Endothelial cell of umbilical vein (primary cell): ENCODE results near the gene CFLAR. TPM values are rescaled to one million over a fixed set of nuclear protein-coding genes. Genes with fewer than 3 reads are reported as not detected.

ENCODE experiments used
- BruUV-seq: library from RNA; stranded (reverse); fragments of 400-500 nt; replicated peaks from 2 replicates; lab custom pipeline; 2021; lab: Mats Ljungman, UMichigan
- CTCF ChIA-PET: fragments of 300-600, 350-600 bp; sonication (Branson Sonifier 250); formaldehyde crosslinking; loops from one replicate; lab custom pipeline; 2021; ENCODE audit warnings: antibody characterized with exemption, inconsistent platforms; lab: Charles Lee
- POLR2A ChIA-PET: fragments of 300-600, 350-600 bp; sonication (Branson Sonifier 250); formaldehyde crosslinking; loops from one replicate; lab custom pipeline; 2021; ENCODE audit warnings: antibody characterized with exemption, inconsistent platforms; lab: Charles Lee
- DNase-seq: peaks from one replicate; pipeline ENCODE4 v3.0.0-alpha.2; 2011; ENCODE audit warnings: low read depth, low spot score
- FAIRE-seq: peaks from 2 replicates; lab custom pipeline; 2011; peaks lifted over from hg19 to GRCh38; lab: Jason Lieb, UNC
- H2AFZ ChIP-seq: 2 replicates; pipeline ENCODE4 v1.6.0; 2012; ENCODE audit warnings: low read depth, low read length, control low read depth, inconsistent platforms
- H3K27ac ChIP-seq: 2 replicates; pipeline ENCODE4 v1.5.1; 2011; ENCODE audit warnings: low read depth, mild to moderate bottlenecking, control low read depth, low read length, moderate library complexity; ENCODE audit not compliant: insufficient read depth
- H3K27me3 ChIP-seq, 2 experiments: 2 replicates each; pipeline versions ENCODE4 v1.6.0 to v1.6.1; 2011; ENCODE audit warnings: low read length in 2 of 2, mixed read lengths in 1 of 2; ENCODE audit not compliant: control insufficient read depth in 2 of 2, insufficient read depth in 2 of 2
- H3K36me3 ChIP-seq, 2 experiments: 2 replicates in 1 of 2; 3 replicates in 1 of 2; pipeline ENCODE4 v1.5.1; 2011; ENCODE audit warnings: low read length in 2 of 2, mild to moderate bottlenecking in 1 of 2, moderate library complexity in 1 of 2; ENCODE audit not compliant: control insufficient read depth in 2 of 2, insufficient read depth in 2 of 2; ENCODE audit errors: extremely low read depth in 1 of 2
- H3K4me1 ChIP-seq: 3 replicates; pipeline ENCODE4 v1.5.1; 2011; ENCODE audit warnings: mild to moderate bottlenecking, low read length; ENCODE audit not compliant: control insufficient read depth, insufficient read depth; ENCODE audit errors: extremely low read depth
- H3K4me2 ChIP-seq: 2 replicates; pipeline ENCODE4 v1.6.1; 2011; ENCODE audit warnings: low read length, control low read depth, mixed read lengths; ENCODE audit not compliant: insufficient read depth
- H3K4me3 ChIP-seq, 3 experiments: fragments of 200-600 bp in 1 of 3; sonication (generic), shearing (Covaris generic) in 1 of 3; replicated peaks in 1 of 3; 2 replicates each; pipeline ENCODE4 v1.5.1; 2011 to 2016; ENCODE audit warnings: control low read depth in 3 of 3, low read length in 3 of 3, mild to moderate bottlenecking in 2 of 3, inconsistent platforms in 1 of 3, low read depth in 1 of 3, moderate library complexity in 1 of 3; ENCODE audit not compliant: insufficient read depth in 1 of 3
- H3K79me2 ChIP-seq: 2 replicates; pipeline ENCODE4 v1.6.0; 2012; ENCODE audit warnings: low read length, inconsistent platforms; ENCODE audit not compliant: control insufficient read depth, insufficient read depth
- H3K9ac ChIP-seq: replicated peaks from 2 replicates; pipeline ENCODE3; 2011; ENCODE audit warnings: low read length, control low read depth; ENCODE audit not compliant: insufficient read depth; ENCODE audit errors: extremely low read depth
- H3K9me1 ChIP-seq: replicated peaks from 3 replicates; pipeline ENCODE4 v1.6.0; 2011; ENCODE audit warnings: mild to moderate bottlenecking, low read length; ENCODE audit not compliant: control insufficient read depth, insufficient read depth; ENCODE audit errors: extremely low read depth
- H3K9me3 ChIP-seq: replicated peaks from 2 replicates; pipeline ENCODE4 v1.5.1; 2012; ENCODE audit warnings: low read length, inconsistent platforms; ENCODE audit not compliant: control insufficient read depth, insufficient read depth
- H4K20me1 ChIP-seq: replicated peaks from 2 replicates; pipeline ENCODE3; 2011; ENCODE audit warnings: mild to moderate bottlenecking, low read length; ENCODE audit not compliant: control insufficient read depth, insufficient read depth; ENCODE audit errors: extremely low read depth
- CTCF ChIP-seq, 2 donors: IDR thresholded peaks; 1 replicate in 1 of 2; 2 replicates in 1 of 2; pipeline ENCODE4 v1.5.1; 2011; ENCODE audit warnings: low read length in 2 of 2, mild to moderate bottlenecking in 2 of 2, moderate library complexity in 2 of 2, control low read depth in 1 of 2, inconsistent platforms in 1 of 2, low read depth in 1 of 2; ENCODE audit not compliant: insufficient read depth in 1 of 2; ENCODE audit errors: extremely low read depth in 1 of 2
- EZH2 ChIP-seq: IDR thresholded peaks from 2 replicates; pipeline ENCODE4 v1.6.1; 2012; ENCODE audit warnings: borderline replicate concordance, low read depth, mild to moderate bottlenecking, moderate library complexity, low read length, inconsistent platforms; ENCODE audit not compliant: severe bottlenecking
- FOS ChIP-seq: IDR thresholded peaks from 2 replicates; pipeline ENCODE4 v1.6.1; 2011; ENCODE audit warnings: mild to moderate bottlenecking, low read length, moderate library complexity, borderline replicate concordance; ENCODE audit not compliant: insufficient read depth
- GATA2 ChIP-seq: IDR thresholded peaks from 2 replicates; pipeline ENCODE4 v1.7.0; 2011; ENCODE audit warnings: low read depth, mild to moderate bottlenecking, moderate library complexity, mixed read lengths, low read length; ENCODE audit not compliant: insufficient read length, insufficient read depth
- JUN ChIP-seq: IDR thresholded peaks from 2 replicates; pipeline ENCODE4 v1.6.1; 2011; ENCODE audit warnings: borderline replicate concordance, low read depth; ENCODE audit not compliant: insufficient read length, insufficient read depth
- MAX ChIP-seq: IDR thresholded peaks from 2 replicates; pipeline ENCODE4 v1.6.1; 2011; ENCODE audit not compliant: insufficient read depth, insufficient read length
- MYC ChIP-seq: IDR thresholded peaks from one replicate; pipeline ENCODE4 v1.6.1; 2011; ENCODE audit warnings: mild to moderate bottlenecking, low read depth, low read length
- POLR2A ChIP-seq: IDR thresholded peaks from 2 replicates; pipeline ENCODE4 v1.6.1; 2012; ENCODE audit warnings: low read depth, mild to moderate bottlenecking, control low read depth, low read length
- POLR2AphosphoS5 ChIP-seq: IDR thresholded peaks from 2 replicates; pipeline ENCODE4 v1.6.1; 2012; ENCODE audit warnings: low read depth, mild to moderate bottlenecking, control low read depth, low read length, moderate library complexity; ENCODE audit not compliant: insufficient read depth
- dilution Hi-C: fragments of 300-500 bp; cut with MboI; formaldehyde crosslinking; loops from one replicate; pipeline ENCODE4 v1.15.0; 2019; ENCODE audit warnings: low sequenced_read_pairs; ENCODE audit not compliant: extremely low pct_ligation_motif_present
- intact Hi-C: fragments of 100-400 bp; cut with micrococcal nuclease; formaldehyde crosslinking; loops from one replicate; pipeline ENCODE4 v1.10.0; 2022
- polyA plus RNA-seq, 4 experiments: library from polyadenylated mRNA; depleted of rRNA in 3 of 4; stranded (reverse) in 3 of 4; unstranded in 1 of 4; fragments of >200 nt; gene quantifications; 2 replicates each; pipeline versions ENCODE4 v1.2.1 to v1.2.3, GENCODE V29; 2011 to 2012; ENCODE audit warnings: missing spikeins in 1 of 4
- total RNA-seq: library from RNA; stranded (reverse); gene quantifications from 2 replicates; pipeline ENCODE4 v1.2.3, GENCODE V29; 2021

The CFLAR gene
- total and polyA plus RNA-seq, 2 donors (not counting 3 experiments of a cell fraction or from before 2014, with no cell fraction given), result 104 to 260 TPM

- Histone ChIP-seq H3K9ac (no peak overlapping the region), H3K79me2 (no peaks in the 10 kb centered on the region), H3K36me3 (peaks cover 5 to 16% of the 10 kb centered on the region in 2 experiments), H3K9me3 (no peaks in the 10 kb centered on the region), H3K9me1 (no peaks in the 10 kb centered on the region), H3K27me3 (no peaks in the 10 kb centered on the region), H3K4me1 (no peaks in the 10 kb centered on the region), H2AFZ (no peak overlapping the region), H3K4me2 (no peak overlapping the region), H3K27ac (no peak overlapping the region), H3K4me3 (no peak overlapping the region), H4K20me1 (no peaks in the 10 kb centered on the region)
- dilution Hi-C loops, result no loop called here
- TF ChIP-seq POLR2A (no peak), EZH2 (no peak), MYC (no peak), CTCF (IDR thresholded peaks at IDR 0.05; ENCODE audit: extremely low read depth in 1 of 2, insufficient read depth in 1 of 2, low read depth in 1 of 2, low read length in 2 of 2) (no peak), FOS (no peak), JUN (no peak), MAX (no peak), POLR2AphosphoS5 (no peak), GATA2 (no peak)
- intact Hi-C loops, result no loop called here
- DNase-seq, result no peak
- ChIA-PET POLR2A (no interaction called here), CTCF (interaction anchor here (1.0 to 2.5 kb wide), 2 partner anchors 22 to 27 kb away, joined by 7 to 8 read pairs; partner anchors contain the start of gene CASP10)
- no TSS peak for BruUV-seq
- no peak for FAIRE-seq
Measured at GRCh38 chr2:201204655-201205514, 88.9 kb downstream of the CFLAR start.
